GM18526 (cell line): Measurements from ENCODE around the gene PITX3.

ENCODE experiments used
- POLR2A ChIP-seq: IDR thresholded peaks from 3 replicates; pipeline ENCODE4 v1.6.1; 2011; ENCODE audit not compliant: insufficient read length; ENCODE audit errors: extremely low read depth

PITX3 gene

GRCh38 chr10:102241444-102242117, at the start of gene PITX3:
PITX3 (minus strand) TSS chr10:102241512; CDS start chr10:102232080, 9,432 bp downstream.
- no peak for TF ChIP-seq POLR2A

- TF ChIP-seq POLR2A, result no peak
These were observed 48.5 kb upstream of the PITX3 start for GRCh38 chr10:102289840-102290239.

GRCh38 chr10:102289356-102289755, 48.0 kb upstream of the PITX3 start:
- no peak for TF ChIP-seq POLR2A

GRCh38 chr10:102287991-102288390, 46.7 kb upstream of the PITX3 start:
- no peak for TF ChIP-seq POLR2A

- no peak for TF ChIP-seq POLR2A
These were observed 46.2 kb upstream of the PITX3 start for GRCh38 chr10:102287538-102287937.

- no peak for TF ChIP-seq POLR2A
These were observed 44.9 kb upstream of the PITX3 start for GRCh38 chr10:102286216-102286615.

- no peak for TF ChIP-seq POLR2A
These were observed 43.8 kb upstream of the PITX3 start for GRCh38 chr10:102285133-102285532.

- TF ChIP-seq POLR2A, result no peak
These were observed 43.2 kb upstream of the PITX3 start for GRCh38 chr10:102284531-102284930.

GRCh38 chr10:102283890-102284289, 42.6 kb upstream of the PITX3 start:
- no peak for TF ChIP-seq POLR2A

GRCh38 chr10:102283488-102283887, 42.2 kb upstream of the PITX3 start:
- no peak for TF ChIP-seq POLR2A

GRCh38 chr10:102281102-102281487, 39.8 kb upstream of the PITX3 start:
- no peak for TF ChIP-seq POLR2A

- TF ChIP-seq POLR2A, result no peak
These were observed 39.2 kb upstream of the PITX3 start for GRCh38 chr10:102280397-102281101.

GRCh38 chr10:102279104-102279503, 37.8 kb upstream of the PITX3 start:
- TF ChIP-seq POLR2A, result no peak

GRCh38 chr10:102275343-102275742, 34.0 kb upstream of the PITX3 start:
- no peak for TF ChIP-seq POLR2A

GRCh38 chr10:102274062-102274461, 32.8 kb upstream of the PITX3 start:
- no peak for TF ChIP-seq POLR2A

- TF ChIP-seq POLR2A, result no peak
These were observed 27.7 kb upstream of the PITX3 start for GRCh38 chr10:102269017-102269416.
